ENCODE results near the gene SLC2A1.

DNA sequence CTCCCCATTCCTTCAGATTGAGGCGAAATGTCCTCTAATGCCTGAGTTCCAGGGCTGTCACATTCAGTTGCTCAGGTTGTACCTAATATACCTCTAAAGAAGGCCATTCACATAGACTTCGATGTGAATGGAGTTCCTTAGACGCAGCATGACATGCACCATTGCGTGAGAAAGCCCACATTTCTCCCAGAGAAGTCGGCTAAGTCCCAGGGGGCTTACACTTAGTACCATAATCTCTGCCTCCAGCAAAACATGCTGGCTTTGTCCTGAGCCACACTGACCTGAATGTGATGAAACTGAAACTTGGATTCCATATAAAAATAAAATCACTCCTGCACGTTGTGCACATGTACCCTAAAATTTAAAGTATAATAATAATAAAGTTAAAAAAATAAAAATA, 23.2 kb upstream of the SLC2A1 start:
- TF ChIP-seq POLR2AphosphoS5 (IDR thresholded peaks at IDR 0.05; ENCODE audit: low read depth, low read length) (no peak), POLR2A (IDR thresholded peaks at IDR 0.05; ENCODE audit: low read depth, low read length) (no peak)
